Right lobe of liver (tissue), 4 donors: ENCODE measurements around the gene INO80.

Experiments used
- CTCF ChIP-seq, 4 donors: fragments of 200-600 bp in 3 of 4; fragments of 450-650 bp in 1 of 4; IDR thresholded peaks; one replicate each; pipeline versions ENCODE4 v1.5.1 to v1.8.0; 2016 to 2022; ENCODE audit warnings: antibody characterized with exemption in 4 of 4, mild to moderate bottlenecking in 2 of 4
- POLR2A ChIP-seq: fragments of 450-650 bp; IDR thresholded peaks from one replicate; pipeline ENCODE4 v1.6.1; 2017; ENCODE audit warnings: antibody characterized with exemption, mild to moderate bottlenecking
- donor health status: DM: no; HTN: no; CAD: no.
- donor health status: DM: no; HTN: no; CAD: no.
- donor health status: DM: no; HTN: yes; CAD: no.

DNA sequence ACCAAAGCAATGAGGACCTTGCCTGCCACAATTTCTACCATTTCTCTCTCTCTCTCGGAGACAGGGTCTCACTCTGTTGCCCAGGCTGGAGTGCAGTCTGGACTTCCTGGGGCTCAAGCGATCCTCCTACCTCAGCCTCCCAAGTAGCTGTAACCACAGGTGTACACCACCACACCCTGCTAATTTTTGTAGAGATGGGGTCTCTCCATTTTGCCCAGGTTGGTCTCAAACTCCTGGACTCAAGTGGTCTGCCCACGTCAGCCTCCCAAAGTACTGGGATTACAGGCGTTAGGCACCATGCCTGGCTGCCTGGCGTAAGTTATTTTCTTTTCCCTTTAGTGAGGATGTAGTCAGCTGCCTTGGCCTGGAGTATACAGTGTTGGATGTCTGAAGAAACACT is 37.7 kb upstream of the INO80 start:
- TF ChIP-seq CTCF (IDR thresholded peaks at IDR 0.05) (no peak), POLR2A (no peak)
